Measurements from ENCODE around the gene MAP1A.

DNA sequence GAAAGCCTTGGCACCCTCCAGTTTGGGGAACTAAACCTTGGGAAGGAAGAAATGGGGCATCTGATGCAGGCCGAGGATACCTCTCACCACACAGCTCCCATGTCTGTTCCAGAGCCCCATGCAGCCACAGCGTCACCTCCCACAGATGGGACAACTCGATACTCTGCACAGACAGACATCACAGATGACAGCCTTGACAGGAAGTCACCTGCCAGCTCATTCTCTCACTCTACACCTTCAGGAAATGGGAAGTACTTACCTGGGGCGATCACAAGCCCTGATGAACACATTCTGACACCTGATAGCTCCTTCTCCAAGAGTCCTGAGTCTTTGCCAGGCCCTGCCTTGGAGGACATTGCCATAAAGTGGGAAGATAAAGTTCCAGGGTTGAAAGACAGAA is 7.7 kb downstream of the MAP1A start:
- TF ChIP-seq, protein P1, sequence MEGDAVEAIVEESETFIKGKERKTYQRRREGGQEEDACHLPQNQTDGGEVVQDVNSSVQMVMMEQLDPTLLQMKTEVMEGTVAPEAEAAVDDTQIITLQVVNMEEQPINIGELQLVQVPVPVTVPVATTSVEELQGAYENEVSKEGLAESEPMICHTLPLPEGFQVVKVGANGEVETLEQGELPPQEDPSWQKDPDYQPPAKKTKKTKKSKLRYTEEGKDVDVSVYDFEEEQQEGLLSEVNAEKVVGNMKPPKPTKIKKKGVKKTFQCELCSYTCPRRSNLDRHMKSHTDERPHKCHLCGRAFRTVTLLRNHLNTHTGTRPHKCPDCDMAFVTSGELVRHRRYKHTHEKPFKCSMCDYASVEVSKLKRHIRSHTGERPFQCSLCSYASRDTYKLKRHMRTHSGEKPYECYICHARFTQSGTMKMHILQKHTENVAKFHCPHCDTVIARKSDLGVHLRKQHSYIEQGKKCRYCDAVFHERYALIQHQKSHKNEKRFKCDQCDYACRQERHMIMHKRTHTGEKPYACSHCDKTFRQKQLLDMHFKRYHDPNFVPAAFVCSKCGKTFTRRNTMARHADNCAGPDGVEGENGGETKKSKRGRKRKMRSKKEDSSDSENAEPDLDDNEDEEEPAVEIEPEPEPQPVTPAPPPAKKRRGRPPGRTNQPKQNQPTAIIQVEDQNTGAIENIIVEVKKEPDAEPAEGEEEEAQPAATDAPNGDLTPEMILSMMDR (IDR thresholded peaks at IDR 0.05) = no peak
- TF ChIP-seq POLR2A (IDR thresholded peaks at IDR 0.05) = no peak

All from lower leg skin (tissue), 3 donors.